ENCODE data around the gene ORC4. TPM values are rescaled to one million over a fixed set of nuclear protein-coding genes. Genes with fewer than 3 reads are reported as not detected.

ORC4 gene
- total RNA-seq, 4 donors from 2014 or later = 32.6 to 72.3 (median 51.8) TPM

- H3K27ac ChIP-seq = no peak overlapping the region
- WGBS, 2 donors (ENCODE audit: low coverage in 1 of 2) = 82 to 89% methylated on average over 3 of the region's 3 CpGs
- H3K36me3 ChIP-seq = no peaks in the 10 kb centered on the region
- no peak for ATAC-seq
- H3K4me1 ChIP-seq = peaks cover 0 to 11% (median 0%) of the 10 kb centered on the region in 3 donors
- H3K9me3 ChIP-seq = no peaks in the 10 kb centered on the region
- TF ChIP-seq EP300 (IDR thresholded peaks at IDR 0.05) (no peak), POLR2A (IDR thresholded peaks at IDR 0.05) (no peak), CTCF (IDR thresholded peaks at IDR 0.05) (no peak), POLR2AphosphoS5 (IDR thresholded peaks at IDR 0.05) (no peak)
- no peak overlapping the region for H3K4me3 ChIP-seq
- H3K27me3 ChIP-seq = no peaks in the 10 kb centered on the region
Measured at GRCh38 chr2:147989102-147989501, 31.4 kb downstream of the ORC4 start.

GRCh38 chr2:147980940-147981528 lies 39.5 kb downstream of the ORC4 start:
- WGBS, 2 donors (ENCODE audit: low coverage in 1 of 2) = 90 to 94% methylated on average over 4 to 5 of the region's 5 CpGs
- H3K27me3 ChIP-seq = no peaks in the 10 kb centered on the region

GRCh38 chr2:147977679-147978078 lies 42.9 kb downstream of the ORC4 start:
- Histone ChIP-seq H3K4me1 (peaks cover 0 to 57% (median 4%) of the 10 kb centered on the region in 3 donors), H3K9me3 (no peaks in the 10 kb centered on the region), H3K27ac (no peak overlapping the region), H3K4me3 (no peak overlapping the region), H3K27me3 (no peaks in the 10 kb centered on the region), H3K36me3 (peaks cover 0 to 10% of the 10 kb centered on the region in 2 donors)
- no peak for ATAC-seq
- WGBS, 2 donors (ENCODE audit: low coverage in 1 of 2) = no CpG with 5 or more reads among the region's 3 CpGs
- TF ChIP-seq POLR2AphosphoS5 (IDR thresholded peaks at IDR 0.05) = no peak
- TF ChIP-seq CTCF (IDR thresholded peaks at IDR 0.05) = no peak
- TF ChIP-seq EP300 (IDR thresholded peaks at IDR 0.05) = no peak
- no peak for TF ChIP-seq POLR2A (IDR thresholded peaks at IDR 0.05)

More at GRCh38 chr2:147980940-147981528, 39.5 kb downstream of the ORC4 start:
- H3K9me3 ChIP-seq = no peaks in the 10 kb centered on the region
- H3K36me3 ChIP-seq = peaks cover 0 to 6% of the 10 kb centered on the region in 2 donors
- no peak overlapping the region for H3K27ac ChIP-seq
- peaks cover 0 to 34% (median 4%) of the 10 kb centered on the region in 3 donors for H3K4me1 ChIP-seq
- no peak for ATAC-seq
- TF ChIP-seq POLR2A (IDR thresholded peaks at IDR 0.05) (no peak), EP300 (IDR thresholded peaks at IDR 0.05) (no peak), CTCF (IDR thresholded peaks at IDR 0.05) (no peak), POLR2AphosphoS5 (IDR thresholded peaks at IDR 0.05) (no peak)
- no peak overlapping the region for H3K4me3 ChIP-seq

GRCh38 chr2:147976102-147976501 lies 44.4 kb downstream of the ORC4 start:
- H3K36me3 ChIP-seq = peaks cover 0 to 12% of the 10 kb centered on the region in 2 donors
- H3K4me1 ChIP-seq = peaks cover 0 to 47% (median 0%) of the 10 kb centered on the region in 3 donors
- no peaks in the 10 kb centered on the region for H3K9me3 ChIP-seq
- TF ChIP-seq POLR2AphosphoS5 (IDR thresholded peaks at IDR 0.05) = no peak
- no peak for TF ChIP-seq POLR2A (IDR thresholded peaks at IDR 0.05)
- no peak for TF ChIP-seq CTCF (IDR thresholded peaks at IDR 0.05)
- no peak for TF ChIP-seq EP300 (IDR thresholded peaks at IDR 0.05)
- no peaks in the 10 kb centered on the region for H3K27me3 ChIP-seq
- WGBS, 2 donors (ENCODE audit: low coverage in 1 of 2) = 24 to 44% methylated on average over 2 of the region's 2 CpGs
- ATAC-seq = no peak
- H3K4me3 ChIP-seq = no peak overlapping the region
- no peak overlapping the region for H3K27ac ChIP-seq

GRCh38 chr2:147968571-147968970 lies 52.0 kb downstream of the ORC4 start:
- no peak for ATAC-seq
- no peak overlapping the region for H3K4me3 ChIP-seq
- H3K9me3 ChIP-seq = peaks cover 0 to 10% (median 1%) of the 10 kb centered on the region in 3 donors
- peaks cover 0 to 5% (median 0%) of the 10 kb centered on the region in 3 donors for H3K4me1 ChIP-seq
- TF ChIP-seq EP300 (IDR thresholded peaks at IDR 0.05) = no peak
- TF ChIP-seq POLR2A (IDR thresholded peaks at IDR 0.05) = no peak
- TF ChIP-seq POLR2AphosphoS5 (IDR thresholded peaks at IDR 0.05) = no peak
- no peak for TF ChIP-seq CTCF (IDR thresholded peaks at IDR 0.05)
- no peak overlapping the region for H3K27ac ChIP-seq
- WGBS, 2 donors (ENCODE audit: low coverage in 1 of 2) = 92 to 93% methylated on average over 2 of the region's 2 CpGs
- H3K27me3 ChIP-seq = no peaks in the 10 kb centered on the region
- H3K36me3 ChIP-seq = peaks cover 0 to 13% of the 10 kb centered on the region in 2 donors
